Anterior cingulate cortex (tissue), 58 donors: Measurements from ENCODE around the gene COL26A1.
"Not testable (repeated sequence)": the region's sequence is repeated elsewhere in the genome, so short reads cannot be mapped to it uniquely, and the experiment has no call there.

Experiments used
- DNase-seq, 58 donors: peaks; one replicate each; lab custom pipeline; 2025; lab: John Stamatoyannopoulos, UW

COL26A1 gene

GRCh38 chr7:101487105-101487458 lies 124.4 kb downstream of the COL26A1 start:
- DNase-seq = no peak

GRCh38 chr7:101487753-101488152 lies 125.1 kb downstream of the COL26A1 start:
- no peak for DNase-seq

- no peak for DNase-seq
Measured at GRCh38 chr7:101488826-101489572, 126.3 kb downstream of the COL26A1 start.

GRCh38 chr7:101490439-101490838 lies 127.8 kb downstream of the COL26A1 start:
- DNase-seq = not testable (repeated sequence)

- not testable (repeated sequence) for DNase-seq
Measured at GRCh38 chr7:101491442-101491841, 128.8 kb downstream of the COL26A1 start.

- DNase-seq = peak in 1 of 58 donors; percentile 4
Measured at GRCh38 chr7:101494602-101495329, 132.1 kb downstream of the COL26A1 start.

GRCh38 chr7:101496017-101496416 lies 133.3 kb downstream of the COL26A1 start:
- peak in 4 of 58 donors; percentile 4 to 25 (median 13) for DNase-seq

GRCh38 chr7:101501351-101501750 lies 138.7 kb downstream of the COL26A1 start:
- DNase-seq = no peak

- no peak for DNase-seq
Measured at GRCh38 chr7:101502466-101503098, 139.9 kb downstream of the COL26A1 start.

- DNase-seq = not testable (repeated sequence)
Measured at GRCh38 chr7:101505510-101505909, 142.8 kb downstream of the COL26A1 start.

GRCh38 chr7:101506531-101506930 lies 143.9 kb downstream of the COL26A1 start:
- no peak for DNase-seq

GRCh38 chr7:101507327-101507726 lies 144.7 kb downstream of the COL26A1 start:
- no peak for DNase-seq

GRCh38 chr7:101507791-101508252 lies 145.1 kb downstream of the COL26A1 start:
- peak in 16 of 58 donors; percentile 1 to 27 (median 5) for DNase-seq

- no peak for DNase-seq
Measured at GRCh38 chr7:101510297-101510696, 147.6 kb downstream of the COL26A1 start.

GRCh38 chr7:101511965-101512364 lies 149.3 kb downstream of the COL26A1 start:
- no peak for DNase-seq

GRCh38 chr7:101516851-101517250 lies 154.2 kb downstream of the COL26A1 start:
- no peak for DNase-seq

- no peak for DNase-seq
Measured at GRCh38 chr7:101517304-101517703, 154.6 kb downstream of the COL26A1 start.

GRCh38 chr7:101518336-101518735 lies 155.7 kb downstream of the COL26A1 start:
- no peak for DNase-seq

- DNase-seq = no peak
Measured at GRCh38 chr7:101519324-101520023, 156.8 kb downstream of the COL26A1 start.

GRCh38 chr7:101521430-101521925 lies 158.8 kb downstream of the COL26A1 start:
- DNase-seq = no peak
